K562 (cell line): ENCODE results near the gene EFCAB12. TPM values are rescaled to one million over a fixed set of nuclear protein-coding genes. Genes with fewer than 3 reads are reported as not detected.

Experiments
- BHLHE40 ChIP-seq: IDR thresholded peaks from 2 replicates; pipeline ENCODE4 v1.6.1; 2011; ENCODE audit warnings: low read length, improper control_type of control experiment
- BRF2 ChIP-seq: IDR thresholded peaks from 3 replicates; pipeline ENCODE4 v1.6.1; 2011; ENCODE audit warnings: borderline replicate concordance, mild to moderate bottlenecking; ENCODE audit not compliant: insufficient read length, insufficient read depth
- E2F3 ChIP-seq: fragments of 250-450 bp; sonication (Bioruptor Pico); IDR thresholded peaks from 2 replicates; pipeline ENCODE4 v1.4.0; 2020; ENCODE audit warnings: mild to moderate bottlenecking
- E2F8 ChIP-seq: fragments of 450-650 bp; IDR thresholded peaks from 2 replicates; pipeline ENCODE4 v1.7.1; 2018; ENCODE audit warnings: mild to moderate bottlenecking, low read depth; ENCODE audit not compliant: partially characterized antibody
- EZH2 ChIP-seq: IDR thresholded peaks from 2 replicates; pipeline ENCODE4 v1.6.1; 2012; ENCODE audit warnings: low read depth, mild to moderate bottlenecking, inconsistent platforms, low read length, borderline replicate concordance
- HMG20A ChIP-seq: fragments of 450-650 bp; formaldehyde crosslinking; conservative IDR thresholded peaks from 2 replicates; pipeline ENCODE4 v1.4.0; 2020; ENCODE audit warnings: mild to moderate bottlenecking, mixed read lengths
- ILF3 ChIP-seq: fragments of 450-650 bp; IDR thresholded peaks from 2 replicates; pipeline ENCODE4 v1.6.1; 2018; ENCODE audit warnings: antibody characterized with exemption, mild to moderate bottlenecking, moderate library complexity, borderline replicate concordance
- JUND ChIP-seq, 2 experiments: IDR thresholded peaks; 2 replicates in 1 of 2; 3 replicates in 1 of 2; pipeline ENCODE4 v1.6.1; 2011; ENCODE audit warnings: borderline replicate concordance in 2 of 2, low read depth in 2 of 2, low read length in 2 of 2, improper control_type of control experiment in 1 of 2, missing biosample characterization in 1 of 2, missing genetic modification characterization in 1 of 2, missing genetic modification reagents in 1 of 2
- NCOA1 ChIP-seq: fragments of 450-650 bp; IDR thresholded peaks from 2 replicates; pipeline ENCODE4 v1.6.1; 2016; ENCODE audit warnings: low read depth
- SMARCC2 ChIP-seq: fragments of 450-650 bp; IDR thresholded peaks from 2 replicates; pipeline ENCODE4 v1.6.1; 2017; ENCODE audit warnings: antibody characterized with exemption, moderate library complexity, mild to moderate bottlenecking, low read depth
- TCF3 ChIP-seq: sonication (generic); formaldehyde crosslinking; IDR thresholded peaks from 2 replicates; pipeline ENCODE4 v1.4.0; 2020; ENCODE audit warnings: mild to moderate bottlenecking, missing genetic modification reagents
- ZNF24 ChIP-seq: fragments of 450-650 bp; IDR thresholded peaks from 2 replicates; pipeline ENCODE4 v1.6.1; 2016
- ZNF644 ChIP-seq: fragments of 200-800 bp; sonication (Bioruptor generic); IDR thresholded peaks from 2 replicates; pipeline ENCODE4 v1.6.1; 2016; ENCODE audit warnings: low read depth, missing genetic modification characterization, missing compliant biosample characterization
- polyA plus RNA-seq, 8 experiments: library from polyadenylated mRNA; depleted of rRNA in 4 of 8; stranded (reverse) in 5 of 8; unstranded in 3 of 8; fragments of >200 nt; fragmentation: Nextera tagmentation in 2 of 8; fragmentation: Illumina TruSeq in 1 of 8; extraction: Ambion mirVana in 2 of 8; extraction: Trizol in 1 of 8; gene quantifications; 2 replicates each; pipeline versions ENCODE4 v1.2.1 to v1.2.3, GENCODE V29; 2011 to 2014; ENCODE audit warnings: inconsistent platforms in 1 of 8, missing spikeins in 1 of 8
- total RNA-seq, 7 experiments: library from RNA; depleted of rRNA in 6 of 7; stranded (reverse); fragments of >200 nt in 6 of 7; fragmentation: Illumina TruSeq in 2 of 7; extraction: Trizol in 2 of 7; gene quantifications; 2 replicates each; pipeline versions ENCODE4 v1.2.1 to v1.2.3, GENCODE V29; 2011 to 2021; ENCODE audit warnings: low replicate concordance in 1 of 7
- TF ChIP-seq, protein P1 (sequence below): fragments of 250-450 bp; sonication (Bioruptor Pico); IDR thresholded peaks from 2 replicates; pipeline ENCODE4 v1.4.0; 2020; ENCODE audit warnings: borderline replicate concordance
- TF ChIP-seq, protein P2 (sequence below): fragments of 450-650 bp; IDR thresholded peaks from 2 replicates; pipeline ENCODE4 v1.6.1; 2017; ENCODE audit warnings: antibody characterized with exemption, mild to moderate bottlenecking
- TF ChIP-seq, protein P3 (sequence below): fragments of 250-450 bp; sonication (Bioruptor Pico); IDR thresholded peaks from 2 replicates; pipeline ENCODE4 v1.5.0; 2021

EFCAB12 gene
- total and polyA plus RNA-seq, 9 of the 15 experiments (the other 6 are each of a cell fraction or from before 2014, with no cell fraction given): 0.08 to 0.95 (median 0.56) TPM; not detected in 1

- TF ChIP-seq NCOA1: no peak
- no peak for TF ChIP-seq E2F3 (CRISPR knock-in tag)
- peak; percentile 63; the same call in 1 of the 2 replicates for TF ChIP-seq ZNF644
- no peak for TF ChIP-seq EZH2
- TF ChIP-seq JUND (IDR thresholded peaks at IDR 0.05; ENCODE audit: borderline replicate concordance, low read depth, low read length): no peak
- TF ChIP-seq JUND (tag; IDR thresholded peaks at IDR 0.05; ENCODE audit: borderline replicate concordance, low read depth, low read length): no peak
- TF ChIP-seq BHLHE40: no peak
- TF ChIP-seq, protein P1, sequence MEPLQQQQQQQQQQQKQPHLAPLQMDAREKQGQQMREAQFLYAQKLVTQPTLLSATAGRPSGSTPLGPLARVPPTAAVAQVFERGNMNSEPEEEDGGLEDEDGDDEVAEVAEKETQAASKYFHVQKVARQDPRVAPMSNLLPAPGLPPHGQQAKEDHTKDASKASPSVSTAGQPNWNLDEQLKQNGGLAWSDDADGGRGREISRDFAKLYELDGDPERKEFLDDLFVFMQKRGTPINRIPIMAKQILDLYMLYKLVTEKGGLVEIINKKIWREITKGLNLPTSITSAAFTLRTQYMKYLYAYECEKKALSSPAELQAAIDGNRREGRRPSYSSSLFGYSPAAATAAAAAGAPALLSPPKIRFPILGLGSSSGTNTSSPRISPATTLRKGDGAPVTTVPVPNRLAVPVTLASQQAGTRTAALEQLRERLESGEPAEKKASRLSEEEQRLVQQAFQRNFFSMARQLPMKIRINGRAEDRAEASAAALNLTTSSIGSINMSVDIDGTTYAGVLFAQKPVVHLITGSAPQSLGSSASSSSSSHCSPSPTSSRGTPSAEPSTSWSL (CRISPR knock-in tag): no peak
- TF ChIP-seq ILF3: no peak
- TF ChIP-seq BRF2: no peak
- TF ChIP-seq SMARCC2: no peak
- TF ChIP-seq, protein P2, sequence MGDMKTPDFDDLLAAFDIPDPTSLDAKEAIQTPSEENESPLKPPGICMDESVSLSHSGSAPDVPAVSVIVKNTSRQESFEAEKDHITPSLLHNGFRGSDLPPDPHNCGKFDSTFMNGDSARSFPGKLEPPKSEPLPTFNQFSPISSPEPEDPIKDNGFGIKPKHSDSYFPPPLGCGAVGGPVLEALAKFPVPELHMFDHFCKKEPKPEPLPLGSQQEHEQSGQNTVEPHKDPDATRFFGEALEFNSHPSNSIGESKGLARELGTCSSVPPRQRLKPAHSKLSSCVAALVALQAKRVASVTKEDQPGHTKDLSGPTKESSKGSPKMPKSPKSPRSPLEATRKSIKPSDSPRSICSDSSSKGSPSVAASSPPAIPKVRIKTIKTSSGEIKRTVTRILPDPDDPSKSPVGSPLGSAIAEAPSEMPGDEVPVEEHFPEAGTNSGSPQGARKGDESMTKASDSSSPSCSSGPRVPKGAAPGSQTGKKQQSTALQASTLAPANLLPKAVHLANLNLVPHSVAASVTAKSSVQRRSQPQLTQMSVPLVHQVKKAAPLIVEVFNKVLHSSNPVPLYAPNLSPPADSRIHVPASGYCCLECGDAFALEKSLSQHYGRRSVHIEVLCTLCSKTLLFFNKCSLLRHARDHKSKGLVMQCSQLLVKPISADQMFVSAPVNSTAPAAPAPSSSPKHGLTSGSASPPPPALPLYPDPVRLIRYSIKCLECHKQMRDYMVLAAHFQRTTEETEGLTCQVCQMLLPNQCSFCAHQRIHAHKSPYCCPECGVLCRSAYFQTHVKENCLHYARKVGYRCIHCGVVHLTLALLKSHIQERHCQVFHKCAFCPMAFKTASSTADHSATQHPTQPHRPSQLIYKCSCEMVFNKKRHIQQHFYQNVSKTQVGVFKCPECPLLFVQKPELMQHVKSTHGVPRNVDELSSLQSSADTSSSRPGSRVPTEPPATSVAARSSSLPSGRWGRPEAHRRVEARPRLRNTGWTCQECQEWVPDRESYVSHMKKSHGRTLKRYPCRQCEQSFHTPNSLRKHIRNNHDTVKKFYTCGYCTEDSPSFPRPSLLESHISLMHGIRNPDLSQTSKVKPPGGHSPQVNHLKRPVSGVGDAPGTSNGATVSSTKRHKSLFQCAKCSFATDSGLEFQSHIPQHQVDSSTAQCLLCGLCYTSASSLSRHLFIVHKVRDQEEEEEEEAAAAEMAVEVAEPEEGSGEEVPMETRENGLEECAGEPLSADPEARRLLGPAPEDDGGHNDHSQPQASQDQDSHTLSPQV: peak; percentile 28; the same call in 1 of the 2 replicates
- TF ChIP-seq, protein P3, sequence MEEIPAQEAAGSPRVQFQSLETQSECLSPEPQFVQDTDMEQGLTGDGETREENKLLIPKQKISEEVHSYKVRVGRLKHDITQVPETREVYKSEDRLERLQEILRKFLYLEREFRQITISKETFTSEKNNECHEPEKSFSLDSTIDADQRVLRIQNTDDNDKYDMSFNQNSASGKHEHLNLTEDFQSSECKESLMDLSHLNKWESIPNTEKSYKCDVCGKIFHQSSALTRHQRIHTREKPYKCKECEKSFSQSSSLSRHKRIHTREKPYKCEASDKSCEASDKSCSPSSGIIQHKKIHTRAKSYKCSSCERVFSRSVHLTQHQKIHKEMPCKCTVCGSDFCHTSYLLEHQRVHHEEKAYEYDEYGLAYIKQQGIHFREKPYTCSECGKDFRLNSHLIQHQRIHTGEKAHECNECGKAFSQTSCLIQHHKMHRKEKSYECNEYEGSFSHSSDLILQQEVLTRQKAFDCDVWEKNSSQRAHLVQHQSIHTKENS (CRISPR knock-in tag): no peak
- TF ChIP-seq HMG20A (CRISPR knock-in tag): no peak
- TF ChIP-seq E2F8: peak; percentile 99
- no peak for TF ChIP-seq TCF3 (CRISPR knock-in tag)
- TF ChIP-seq ZNF24: no peak
Observed at GRCh38 chr3:129399145-129399894, 29.1 kb downstream of the EFCAB12 start (continued).
